22Rv1 (cell line): ENCODE measurements around the gene INSYN1.

Source experiments
- ZFX ChIP-seq: fragments of 450-650 bp; IDR thresholded peaks from 2 replicates; pipeline ENCODE4 v1.6.1; 2017; ENCODE audit warnings: antibody characterized with exemption, borderline replicate concordance
- TF ChIP-seq, protein P1 (sequence below): fragments of 450-650 bp; IDR thresholded peaks from 2 replicates; pipeline ENCODE4 v1.5.1; 2017; ENCODE audit warnings: mild to moderate bottlenecking

GRCh38 chr15:73782344-73782959 lies 29.3 kb upstream of the INSYN1 start:
- TF ChIP-seq, protein P1, sequence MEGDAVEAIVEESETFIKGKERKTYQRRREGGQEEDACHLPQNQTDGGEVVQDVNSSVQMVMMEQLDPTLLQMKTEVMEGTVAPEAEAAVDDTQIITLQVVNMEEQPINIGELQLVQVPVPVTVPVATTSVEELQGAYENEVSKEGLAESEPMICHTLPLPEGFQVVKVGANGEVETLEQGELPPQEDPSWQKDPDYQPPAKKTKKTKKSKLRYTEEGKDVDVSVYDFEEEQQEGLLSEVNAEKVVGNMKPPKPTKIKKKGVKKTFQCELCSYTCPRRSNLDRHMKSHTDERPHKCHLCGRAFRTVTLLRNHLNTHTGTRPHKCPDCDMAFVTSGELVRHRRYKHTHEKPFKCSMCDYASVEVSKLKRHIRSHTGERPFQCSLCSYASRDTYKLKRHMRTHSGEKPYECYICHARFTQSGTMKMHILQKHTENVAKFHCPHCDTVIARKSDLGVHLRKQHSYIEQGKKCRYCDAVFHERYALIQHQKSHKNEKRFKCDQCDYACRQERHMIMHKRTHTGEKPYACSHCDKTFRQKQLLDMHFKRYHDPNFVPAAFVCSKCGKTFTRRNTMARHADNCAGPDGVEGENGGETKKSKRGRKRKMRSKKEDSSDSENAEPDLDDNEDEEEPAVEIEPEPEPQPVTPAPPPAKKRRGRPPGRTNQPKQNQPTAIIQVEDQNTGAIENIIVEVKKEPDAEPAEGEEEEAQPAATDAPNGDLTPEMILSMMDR, result no peak
- no peak for TF ChIP-seq ZFX
